ENCODE measurements around the gene GID8.
"Not testable (repeated sequence)": the region's sequence is repeated elsewhere in the genome, so short reads cannot be mapped to it uniquely, and the experiment has no call there.

Gene GID8

DNA sequence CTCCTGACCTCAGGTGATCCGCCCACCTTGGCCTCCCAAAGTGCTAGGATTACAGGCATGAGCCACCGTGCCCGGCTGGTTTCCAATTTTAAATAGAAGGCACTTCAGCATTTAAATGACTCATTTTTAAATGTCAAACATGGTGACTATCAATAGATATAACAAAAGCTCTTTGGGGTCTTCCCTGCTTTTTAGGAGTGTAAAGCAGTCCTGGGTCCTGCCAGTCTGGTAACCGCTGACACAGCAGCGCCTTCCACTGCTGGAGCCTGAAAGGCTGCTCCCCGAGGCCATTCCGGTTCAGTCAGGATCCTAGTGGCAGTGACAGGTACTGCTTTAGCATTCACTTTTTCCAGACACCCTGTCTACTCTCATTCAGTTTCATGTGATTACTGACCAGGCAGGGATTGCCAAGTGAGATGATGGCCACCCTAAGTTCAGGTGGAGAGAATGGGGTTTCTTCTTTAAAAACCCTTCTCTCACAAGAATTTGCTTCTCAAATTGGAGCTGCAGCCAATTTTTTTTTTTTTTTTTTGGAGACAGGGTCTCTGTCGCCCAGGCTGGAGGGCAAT lies 16.7 kb upstream of the GID8 start:
- in situ Hi-C loops (cut with MboI; ENCODE audit: low sequenced_read_pairs) = no loop called here

- in situ Hi-C loops (cut with MboI; ENCODE audit: low sequenced_read_pairs) = no loop called here
These were observed 15.5 kb upstream of the GID8 start for GRCh38 chr20:62922451-62922921.

DNA sequence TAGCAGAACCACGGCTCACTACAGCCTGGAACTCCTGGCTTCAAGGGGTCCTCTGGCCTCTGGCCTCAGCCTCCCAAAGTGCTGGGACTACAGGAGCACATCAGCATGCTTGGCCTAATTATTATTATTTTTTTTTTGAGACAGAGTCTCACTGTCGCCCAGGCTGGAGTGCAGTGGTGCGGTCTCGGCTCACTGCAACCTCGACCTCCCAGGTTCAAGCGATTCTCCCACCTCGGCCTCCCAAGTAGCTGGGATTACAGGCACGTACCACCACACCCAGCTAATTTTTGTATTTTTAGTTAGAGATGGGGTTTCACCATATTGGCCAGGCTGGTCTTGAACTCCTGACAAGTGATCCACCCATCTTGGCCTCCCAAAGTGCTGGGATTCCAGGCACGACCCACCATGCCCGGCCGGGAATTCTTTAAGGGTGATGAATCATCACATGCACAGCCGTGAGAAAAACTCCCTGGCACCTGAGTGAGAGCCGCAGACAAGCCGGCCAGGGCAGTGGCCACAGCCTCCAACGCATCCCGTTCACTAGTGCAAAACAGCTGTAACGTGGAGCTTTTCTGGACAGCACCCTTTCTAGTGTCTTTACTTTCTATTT lies 14.8 kb upstream of the GID8 start:
- in situ Hi-C loops (cut with MboI; ENCODE audit: low sequenced_read_pairs) = not testable (repeated sequence)

- in situ Hi-C loops (cut with MboI; ENCODE audit: low sequenced_read_pairs) = no loop called here
These were observed 14.1 kb upstream of the GID8 start for GRCh38 chr20:62923669-62924441.

GRCh38 chr20:62924442-62925075 lies 13.4 kb upstream of the GID8 start:
- in situ Hi-C loops (cut with MboI; ENCODE audit: low sequenced_read_pairs) = no loop called here

- in situ Hi-C loops (cut with MboI; ENCODE audit: low sequenced_read_pairs) = no loop called here
These were observed 12.9 kb upstream of the GID8 start for GRCh38 chr20:62925076-62925419.

DNA sequence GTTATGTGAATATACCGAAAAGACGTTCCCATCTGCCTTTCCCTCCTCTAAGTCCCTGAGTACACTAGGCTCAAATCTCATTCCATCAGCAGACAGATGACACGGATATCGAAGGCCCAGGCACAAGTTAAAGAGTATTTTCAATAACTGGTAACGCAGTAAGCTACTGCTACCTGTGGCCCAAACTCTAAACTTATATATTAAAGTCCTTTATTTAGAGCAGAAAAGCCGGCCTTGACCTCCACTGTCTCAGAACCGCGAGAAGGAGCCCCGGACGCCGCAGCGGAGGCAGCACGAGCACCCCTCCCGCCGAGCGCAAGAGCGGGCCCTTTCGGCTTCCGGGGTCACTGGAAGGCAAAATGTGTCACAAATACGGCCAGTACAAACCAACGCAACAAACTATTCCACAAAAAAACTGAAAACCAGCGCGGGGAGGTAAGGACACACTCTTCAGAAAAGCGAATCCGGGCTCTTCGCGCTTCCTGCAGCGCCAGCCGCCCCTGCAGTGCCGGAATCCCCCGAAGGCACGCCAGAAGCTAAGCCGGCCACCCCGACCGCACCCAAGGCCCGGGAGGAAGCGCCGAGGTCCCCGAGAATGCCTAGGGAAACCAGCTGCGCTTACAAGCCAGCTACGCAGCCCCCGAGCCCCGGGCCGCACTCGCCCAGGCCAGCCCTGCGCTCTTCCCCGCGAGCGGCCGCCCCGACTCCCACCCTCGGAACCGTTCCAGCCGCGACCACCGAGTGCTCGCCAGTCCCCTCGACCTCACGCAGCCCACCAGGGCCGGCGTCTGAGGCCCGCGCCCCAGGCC lies 12.3 kb upstream of the GID8 start:
- in situ Hi-C loops (cut with MboI; ENCODE audit: low sequenced_read_pairs) = no loop called here

DNA sequence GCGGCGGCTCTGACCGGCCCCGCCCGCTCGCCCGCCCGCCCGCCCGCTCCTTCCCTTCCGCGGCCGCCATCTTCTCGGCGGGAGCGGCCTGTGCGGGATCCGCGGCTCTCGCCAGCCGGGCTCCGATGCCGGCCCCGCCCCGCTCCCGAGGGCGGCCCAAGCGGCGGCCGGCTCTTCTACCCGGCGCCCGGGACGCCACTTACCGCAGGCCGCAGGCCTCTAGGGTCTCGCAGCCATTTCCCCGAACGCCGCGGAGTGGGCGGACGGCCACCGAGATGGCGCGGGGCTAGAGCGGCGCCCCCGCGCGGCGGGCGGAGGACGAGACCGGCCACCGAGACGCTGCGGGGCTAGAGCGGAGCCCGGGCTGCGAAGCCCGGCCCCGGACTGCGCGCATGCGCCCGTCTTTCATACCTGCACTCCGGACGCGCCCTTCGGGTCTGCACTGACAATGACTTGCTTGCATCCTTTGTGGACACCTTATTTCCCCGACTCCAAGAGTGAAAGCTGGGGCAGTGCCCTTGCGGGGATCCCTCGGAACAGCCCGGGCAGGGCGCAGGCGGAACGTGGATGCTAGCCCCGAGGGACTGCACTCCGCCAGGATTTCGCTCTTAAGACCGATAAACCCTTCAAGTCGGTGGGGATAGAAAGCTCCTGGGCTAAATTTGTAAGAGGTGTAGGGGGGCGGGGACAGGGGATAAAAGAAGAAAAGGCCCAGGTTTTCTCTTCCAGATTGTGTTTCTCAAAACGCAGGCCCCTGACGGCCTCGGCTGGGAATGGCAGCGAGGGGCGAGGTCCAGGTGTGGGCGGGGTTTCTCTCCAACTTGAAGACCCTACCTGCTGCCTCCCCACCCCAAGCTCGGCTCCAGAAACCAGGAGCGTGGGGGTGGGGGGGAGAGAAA lies 11.5 kb upstream of the GID8 start, which contains the start of gene DIDO1:
DIDO1 (minus strand) TSS at position 277 of the 899 bp plus-strand sequence.
- in situ Hi-C loops (cut with MboI; ENCODE audit: low sequenced_read_pairs) = no loop called here

- in situ Hi-C loops (cut with MboI; ENCODE audit: low sequenced_read_pairs) = no loop called here
These were observed 10.7 kb upstream of the GID8 start for GRCh38 chr20:62927128-62927705.

DNA sequence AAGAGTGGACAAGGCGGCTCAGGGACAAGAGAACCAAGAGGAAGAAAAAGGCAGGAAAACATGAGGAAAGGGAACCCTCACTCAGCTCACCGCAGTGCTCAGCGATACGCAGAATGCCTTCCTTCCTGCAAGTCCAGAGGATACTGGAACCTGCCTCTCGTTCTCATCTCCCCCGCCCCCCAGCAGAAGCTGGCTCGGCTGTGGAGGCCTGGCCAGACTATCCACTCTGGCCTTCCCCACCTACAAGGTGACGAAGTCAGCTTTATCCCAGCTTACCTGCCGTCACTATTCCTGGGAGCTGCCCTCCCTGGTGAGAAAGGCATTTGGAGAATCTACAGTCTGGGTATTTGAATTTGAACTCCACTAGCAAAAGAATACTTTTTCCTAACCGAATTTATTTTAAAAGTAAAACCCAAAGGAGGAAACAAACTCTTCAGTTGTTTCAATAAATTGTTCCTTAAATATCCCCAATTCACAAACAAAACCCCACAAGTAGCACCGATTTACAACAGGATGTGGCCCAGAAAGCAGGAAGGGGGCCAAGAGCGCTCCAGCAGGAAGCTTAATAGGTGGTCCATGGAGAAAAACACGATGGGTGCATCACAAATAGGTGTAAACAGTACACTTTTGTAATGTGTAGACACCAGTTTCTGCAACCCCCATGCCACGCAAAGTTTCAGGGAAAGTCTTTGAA lies 9.6 kb upstream of the GID8 start:
- in situ Hi-C loops (cut with MboI; ENCODE audit: low sequenced_read_pairs) = no loop called here

DNA sequence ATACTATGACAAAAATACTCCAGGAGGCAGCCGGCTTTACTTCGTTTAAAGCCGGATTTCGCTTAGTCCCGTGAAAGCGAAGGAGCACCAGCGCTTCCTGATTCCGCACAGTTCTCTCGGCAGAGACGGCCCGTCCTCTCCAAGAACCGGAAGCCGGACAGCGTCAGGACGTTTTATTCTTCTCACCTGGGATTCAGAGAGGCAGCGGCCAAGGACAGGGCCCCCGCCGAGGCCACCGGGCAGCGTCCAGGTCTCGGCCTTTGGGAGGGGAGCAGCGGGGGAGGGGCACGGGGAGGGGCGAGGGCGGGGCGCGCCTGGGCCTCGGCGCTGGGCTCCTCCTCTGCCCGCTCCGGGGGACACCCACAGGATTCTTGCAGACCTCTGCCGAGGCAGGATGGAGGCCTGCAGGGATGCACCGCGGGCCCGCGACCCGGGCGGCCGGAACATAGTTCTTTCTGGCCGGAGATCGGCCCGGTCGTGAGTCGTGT lies 8.9 kb upstream of the GID8 start:
- in situ Hi-C loops (cut with MboI; ENCODE audit: low sequenced_read_pairs) = no loop called here

GRCh38 chr20:62931464-62931863 lies 6.5 kb upstream of the GID8 start:
- in situ Hi-C loops (cut with MboI; ENCODE audit: low sequenced_read_pairs) = no loop called here

- in situ Hi-C loops (cut with MboI; ENCODE audit: low sequenced_read_pairs) = no loop called here
These were observed 4.0 kb upstream of the GID8 start for GRCh38 chr20:62933966-62934365.

GRCh38 chr20:62935204-62935967 lies 2.6 kb upstream of the GID8 start:
- in situ Hi-C loops (cut with MboI; ENCODE audit: low sequenced_read_pairs) = no loop called here

DNA sequence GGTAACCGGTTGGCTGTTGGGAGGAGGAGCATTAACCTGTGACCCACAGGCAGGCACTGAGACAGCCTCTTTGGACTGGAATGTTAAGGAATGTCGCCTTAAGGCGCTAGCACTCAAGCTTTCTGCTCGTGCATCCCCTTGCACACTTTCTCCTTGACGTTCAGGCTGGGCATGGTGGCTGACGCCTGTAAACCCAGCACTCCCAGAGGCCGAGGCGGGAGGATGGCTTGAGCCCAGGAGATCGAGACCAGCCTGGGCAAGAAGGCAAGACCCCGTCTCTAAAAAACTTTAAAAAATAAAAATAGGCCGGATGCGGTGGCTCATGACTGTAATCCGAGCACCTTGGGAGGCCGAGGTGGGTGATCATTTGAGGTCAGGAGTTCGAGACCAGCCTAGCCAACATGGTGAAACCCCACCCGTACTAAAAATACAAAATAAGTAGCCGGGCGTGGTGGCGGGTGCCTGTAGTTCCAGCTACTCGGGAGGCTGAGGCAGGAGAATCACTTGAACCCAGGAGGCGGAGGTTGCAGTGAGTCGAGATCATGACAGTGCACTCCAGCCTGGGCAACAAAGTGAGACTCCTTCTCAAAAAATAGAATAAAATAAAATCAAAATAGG lies 1.9 kb upstream of the GID8 start:
- in situ Hi-C loops (cut with MboI; ENCODE audit: low sequenced_read_pairs) = no loop called here

DNA sequence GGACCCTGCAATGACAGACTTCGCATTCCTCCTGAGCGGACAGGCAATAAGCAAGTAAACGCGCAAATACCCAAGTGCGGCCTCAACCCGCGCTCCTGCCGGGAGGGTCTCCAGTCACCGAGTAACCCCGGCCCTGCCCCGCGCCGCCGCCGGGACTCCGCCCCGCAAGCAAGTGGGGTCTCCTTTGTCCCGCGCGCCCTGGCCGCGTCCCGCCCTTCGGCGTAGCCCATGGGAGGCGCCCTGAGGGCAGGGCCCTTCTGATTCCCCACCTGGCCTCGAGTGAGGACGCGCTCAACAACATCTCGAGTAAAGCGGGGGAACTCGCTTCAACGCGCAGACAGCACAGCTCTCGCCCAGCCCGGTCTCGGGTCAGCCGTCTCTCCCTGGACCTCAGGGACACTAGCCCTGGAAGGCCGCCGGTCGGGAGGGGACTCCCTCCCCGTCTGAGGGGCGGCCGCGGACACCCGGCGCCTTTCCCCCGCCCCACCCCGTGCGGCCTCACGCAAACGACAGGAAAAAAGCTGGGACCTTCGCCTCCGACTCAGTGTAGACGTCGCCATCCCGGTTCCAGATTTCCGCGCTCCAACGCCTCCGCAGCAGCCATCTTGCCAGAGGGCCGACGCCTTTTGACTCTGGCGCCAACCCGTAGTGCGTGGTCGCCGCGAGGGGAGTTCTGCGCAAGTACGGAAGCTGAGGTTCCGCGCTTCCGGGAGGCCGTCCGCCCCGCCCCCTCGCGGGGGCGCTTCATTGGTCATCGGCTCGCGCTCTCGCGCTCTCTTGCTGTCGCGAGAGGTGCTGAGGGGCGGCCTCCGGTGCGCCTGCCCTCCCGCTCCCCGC lies 461 bp upstream of the GID8 start:
- in situ Hi-C loops (cut with MboI; ENCODE audit: low sequenced_read_pairs) = no loop called here

- in situ Hi-C loops (cut with MboI; ENCODE audit: low sequenced_read_pairs) = no loop called here
These were observed 2.9 kb downstream of the GID8 start for GRCh38 chr20:62940875-62941274.
